NCI-H2171 (cell line): Measurements from ENCODE around the gene IGFL1.
"Not testable (repeated sequence)": the region's sequence is repeated elsewhere in the genome, so short reads cannot be mapped to it uniquely, and the experiment has no call there.

ENCODE experiments used
- DNase-seq: peaks from one replicate; lab custom pipeline; 2025; lab: John Stamatoyannopoulos, UW

Gene IGFL1

DNA sequence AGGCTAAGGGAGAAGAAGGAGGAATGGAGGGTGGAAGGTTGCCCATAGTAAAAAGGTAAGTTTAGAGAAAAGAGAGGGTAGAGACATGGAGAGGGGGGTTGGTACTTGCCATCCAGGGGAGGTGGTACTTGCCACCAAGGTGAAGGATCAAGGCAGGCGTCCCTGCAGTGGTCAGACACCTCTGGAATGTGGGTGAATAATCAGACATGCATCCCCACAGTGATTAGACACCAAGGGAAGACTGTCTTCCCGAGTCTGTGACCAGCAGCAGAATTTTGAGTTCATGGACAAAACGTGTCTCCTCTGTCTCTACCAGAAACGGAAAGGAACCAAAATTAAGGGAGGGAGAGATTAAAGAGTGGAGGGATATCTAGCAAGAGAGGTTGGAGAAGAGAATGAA, 27.1 kb upstream of the IGFL1 start:
- DNase-seq = no peak

DNA sequence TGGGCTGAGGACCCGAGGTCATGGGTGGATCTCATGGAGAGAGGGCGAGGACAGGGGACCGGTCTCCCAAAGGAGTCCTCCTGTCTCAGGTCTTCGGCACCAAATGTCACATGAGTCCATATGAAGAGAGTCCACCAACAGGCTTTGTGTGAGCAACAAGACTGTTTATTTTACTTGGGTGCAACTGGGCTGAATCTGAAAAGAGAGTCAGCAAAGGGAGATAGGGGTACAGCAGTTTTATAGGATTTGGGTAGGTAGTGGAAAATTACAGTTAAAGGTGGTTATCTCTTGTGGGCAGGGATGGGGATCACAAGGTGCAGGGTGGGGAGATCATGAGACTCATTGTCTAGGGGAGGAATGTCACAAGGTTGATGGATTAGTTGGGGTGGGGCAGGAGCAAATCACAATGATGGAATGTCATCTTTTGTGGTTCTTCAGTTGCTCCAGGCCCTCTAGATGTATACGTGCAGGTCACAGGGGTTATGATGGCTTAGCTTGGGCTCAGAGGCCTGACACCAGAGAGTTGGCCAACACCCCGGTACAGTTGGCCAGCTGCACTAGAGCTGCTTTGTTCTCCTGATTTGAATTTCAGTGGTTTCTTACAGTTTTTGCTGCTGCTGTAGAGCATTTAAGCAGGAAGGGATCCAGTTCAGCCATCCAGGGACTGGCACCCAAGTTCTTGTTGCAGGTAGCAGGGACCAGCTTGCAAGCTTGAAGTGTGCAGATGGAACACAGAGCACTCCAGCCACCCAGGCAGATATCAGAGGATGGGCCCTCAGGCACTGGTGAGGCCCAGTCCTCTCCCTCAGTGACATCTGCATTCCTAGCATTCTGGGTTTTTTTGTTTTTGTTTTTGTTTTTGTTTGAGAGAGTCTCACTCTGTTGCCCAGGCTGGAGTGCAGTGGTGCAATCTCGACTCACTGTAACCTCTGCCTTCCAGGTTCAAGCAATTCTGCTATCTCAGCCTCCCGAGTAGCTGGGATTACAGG, 26.4 kb upstream of the IGFL1 start:
- DNase-seq = no peak

GRCh38 chr19:46204008-46204407, 25.5 kb upstream of the IGFL1 start:
- no peak for DNase-seq

DNA sequence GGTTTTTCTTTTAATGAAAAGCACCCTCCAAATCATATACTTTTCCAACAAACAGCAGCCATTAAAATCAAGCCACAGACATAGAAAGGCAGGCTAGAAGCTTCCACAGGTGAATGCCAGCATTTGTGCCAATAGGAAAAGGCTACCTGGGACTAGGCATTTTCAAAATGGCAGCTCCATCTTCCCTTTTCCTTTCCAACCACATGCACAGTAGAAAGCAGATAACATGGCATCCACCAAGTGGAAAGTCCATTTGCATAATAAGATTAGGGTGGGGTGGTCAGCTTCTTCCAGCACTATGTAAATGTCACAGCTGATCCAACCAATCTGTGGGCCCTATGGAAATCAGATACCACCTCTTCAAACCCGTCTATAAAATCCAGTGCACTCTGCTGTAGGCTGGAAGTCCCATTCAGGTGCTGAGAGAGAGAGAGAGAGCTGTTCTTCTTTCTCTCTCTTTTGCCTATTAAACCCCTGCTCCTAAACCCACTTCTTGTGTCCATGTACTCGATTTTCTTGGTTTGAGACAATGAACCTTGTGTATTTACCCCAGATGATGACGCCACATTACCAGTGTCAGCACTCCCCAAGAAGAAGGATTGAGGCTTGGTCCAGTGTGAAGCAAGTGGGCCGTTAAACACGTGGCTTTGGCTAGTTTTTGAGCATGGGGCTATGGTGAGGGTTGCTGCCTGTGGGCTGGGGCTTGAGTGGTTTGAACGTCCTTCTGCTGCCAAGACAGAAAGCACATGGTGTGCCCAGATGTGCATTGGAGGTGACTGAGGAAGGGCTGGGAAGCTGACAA, 24.2 kb upstream of the IGFL1 start:
- no peak for DNase-seq

- DNase-seq = peak; percentile 19
Measured at GRCh38 chr19:46206176-46206575, 23.4 kb upstream of the IGFL1 start.

DNA sequence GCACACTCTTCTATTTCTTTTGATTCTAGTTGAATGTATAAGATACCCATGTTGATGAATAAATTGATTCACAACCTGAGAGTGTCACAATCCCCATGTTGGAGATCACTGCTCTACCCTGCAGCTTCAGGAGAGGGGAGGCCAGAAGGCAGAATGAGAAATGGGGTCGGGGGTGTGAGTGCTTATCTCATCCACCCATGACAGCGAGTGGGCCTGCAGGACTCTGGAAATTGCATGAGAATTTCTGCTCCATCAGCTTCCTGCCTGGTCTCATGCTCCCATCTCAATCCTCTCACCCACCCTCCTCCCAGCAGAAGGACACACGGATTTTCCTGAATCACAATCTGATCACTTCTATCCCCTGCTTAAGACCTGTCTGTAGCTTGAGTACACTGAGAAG, 22.9 kb upstream of the IGFL1 start:
- no peak for DNase-seq

GRCh38 chr19:46207858-46208257, 21.7 kb upstream of the IGFL1 start:
- not testable (repeated sequence) for DNase-seq

DNA sequence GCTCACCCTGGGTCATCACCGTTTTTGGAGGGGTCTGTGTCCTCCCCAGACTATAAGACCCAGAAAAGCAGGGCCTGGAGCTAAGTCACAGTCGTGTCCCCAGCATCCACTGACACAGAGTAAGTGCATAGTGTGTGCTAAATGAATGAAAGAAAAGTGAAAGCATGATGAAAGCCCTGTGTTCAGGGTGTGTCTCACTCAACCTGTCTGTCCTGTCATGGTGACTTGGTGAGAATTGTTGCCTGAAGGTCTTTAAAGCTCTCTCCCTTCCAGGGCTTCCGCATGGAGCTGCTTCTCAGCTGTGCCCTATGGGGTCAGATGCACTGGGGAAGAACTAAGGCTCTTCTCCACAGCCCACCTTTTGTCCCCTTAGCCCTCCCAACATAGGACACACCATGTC, 20.5 kb upstream of the IGFL1 start:
- no peak for DNase-seq

GRCh38 chr19:46209472-46209871, 20.1 kb upstream of the IGFL1 start:
- no peak for DNase-seq

GRCh38 chr19:46210669-46211068, 18.9 kb upstream of the IGFL1 start:
- DNase-seq = no peak

- DNase-seq = no peak
Measured at GRCh38 chr19:46211201-46211881, 18.2 kb upstream of the IGFL1 start.

DNA sequence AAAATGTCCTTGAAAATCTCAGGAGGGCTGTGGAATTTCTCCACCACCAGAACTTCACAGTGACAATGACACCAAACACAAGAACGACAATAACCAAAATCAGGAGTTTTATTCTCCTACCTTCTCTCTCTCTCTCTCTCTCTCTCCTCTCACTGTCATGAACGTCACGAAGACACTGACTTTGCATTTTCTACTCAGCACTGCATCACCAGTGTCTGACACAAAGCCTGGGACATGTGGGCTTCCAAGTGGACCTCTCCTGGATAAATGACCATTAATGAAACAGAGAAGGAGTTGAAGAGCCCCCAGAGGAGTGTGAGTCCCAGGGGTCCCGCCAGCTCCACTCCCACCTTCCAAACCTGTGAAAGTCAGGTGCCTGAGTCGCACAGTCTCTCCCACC, 16.9 kb upstream of the IGFL1 start:
- DNase-seq = not testable (repeated sequence)

DNA sequence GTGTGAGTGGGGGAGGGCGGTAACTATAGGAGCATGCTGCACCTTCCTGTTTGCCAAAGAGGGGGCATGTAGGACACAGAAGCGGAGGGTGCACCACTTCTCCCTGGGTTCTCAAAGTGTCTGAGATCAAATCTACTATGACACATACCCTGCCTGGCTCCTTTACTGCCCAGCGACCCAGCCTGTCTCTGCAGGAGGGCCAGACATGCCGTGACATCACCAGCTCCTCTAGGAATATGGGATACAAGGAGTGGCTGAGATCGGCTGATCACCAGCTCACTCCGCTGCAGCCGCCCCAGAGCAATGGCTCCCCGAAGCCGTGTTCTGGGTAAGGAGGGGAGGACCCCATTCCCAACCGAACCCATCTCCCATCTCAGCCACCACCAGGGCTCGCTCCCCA, 16.4 kb upstream of the IGFL1 start:
- no peak for DNase-seq

DNA sequence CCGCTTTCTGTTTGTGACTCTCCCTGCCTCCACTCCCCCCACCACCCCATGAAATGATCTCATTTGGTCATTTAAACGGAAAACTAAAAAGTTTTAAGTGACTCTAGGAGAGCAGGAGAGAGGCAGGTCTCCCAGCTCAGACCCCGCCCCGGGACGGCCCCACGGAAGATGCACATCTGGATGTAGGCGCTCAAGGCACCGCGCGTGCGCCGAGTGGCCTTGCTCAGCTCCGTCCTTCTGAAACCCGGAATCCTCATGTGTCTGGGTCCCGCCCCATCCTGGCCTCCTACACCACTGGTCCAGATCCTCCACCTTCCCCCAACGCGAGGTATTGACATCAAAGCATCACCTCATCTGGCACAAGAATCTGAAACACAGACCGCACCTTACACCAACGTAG, 15.7 kb upstream of the IGFL1 start:
- no peak for DNase-seq

DNA sequence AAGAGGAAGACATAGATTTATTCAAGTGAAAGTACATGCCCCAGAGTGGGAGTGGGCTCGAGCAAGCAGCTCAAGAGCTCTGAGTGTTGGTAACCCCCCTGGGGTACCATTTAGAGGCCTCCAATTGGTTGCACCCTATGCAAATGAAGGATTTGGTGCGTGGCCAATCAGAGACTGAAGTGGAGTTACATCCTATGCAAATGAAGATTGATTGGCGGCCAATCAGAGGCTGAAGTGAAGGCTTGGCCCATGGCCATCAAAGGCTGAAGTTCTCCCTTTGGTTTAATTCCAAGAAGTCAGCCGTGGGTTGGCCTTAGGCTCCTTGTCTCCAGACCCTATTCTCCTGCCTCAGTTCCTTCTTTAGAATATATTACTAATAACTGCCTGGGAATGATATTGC, 12.9 kb upstream of the IGFL1 start:
- no peak for DNase-seq

GRCh38 chr19:46217476-46217875, 12.1 kb upstream of the IGFL1 start:
- DNase-seq = no peak

DNA sequence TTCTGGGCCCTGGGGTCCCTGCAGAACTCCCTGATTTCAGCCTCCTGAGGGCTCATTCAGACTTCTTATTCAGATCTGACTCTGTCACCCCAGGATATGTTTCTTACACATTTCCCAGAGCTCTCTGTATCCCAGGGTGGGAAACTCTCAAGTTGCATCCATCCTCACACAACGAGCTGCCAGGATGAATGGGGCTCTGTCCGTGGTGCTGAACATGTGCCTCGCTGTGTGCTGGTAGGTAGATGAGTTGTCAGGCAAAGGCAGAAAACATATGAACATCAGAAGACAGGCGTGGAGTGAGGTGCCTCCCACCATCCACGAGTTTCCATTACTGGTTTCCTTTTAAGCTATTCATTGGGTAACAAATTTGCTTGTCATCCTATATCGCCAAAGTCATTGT, 11.4 kb upstream of the IGFL1 start:
- no peak for DNase-seq

GRCh38 chr19:46220038-46220615, 9.4 kb upstream of the IGFL1 start:
- no peak for DNase-seq

- no peak for DNase-seq
Measured at GRCh38 chr19:46221152-46221551, 8.4 kb upstream of the IGFL1 start.

- DNase-seq = no peak
Measured at GRCh38 chr19:46221981-46222610, 7.4 kb upstream of the IGFL1 start.

GRCh38 chr19:46223787-46224186, 5.8 kb upstream of the IGFL1 start:
- not testable (repeated sequence) for DNase-seq

- no peak for DNase-seq
Measured at GRCh38 chr19:46224773-46225172, 4.8 kb upstream of the IGFL1 start.
